Endodermal cell (in vitro differentiated cells): ENCODE data around the gene NR4A3. TPM values are rescaled to one million over a fixed set of nuclear protein-coding genes. Genes with fewer than 3 reads are reported as not detected.

Source experiments
- DNase-seq: peaks from one replicate; pipeline ENCODE4 v3.0.0-alpha.2; 2017
- H3K27ac ChIP-seq: 2 replicates; pipeline ENCODE4 v1.5.1; 2013; ENCODE audit warnings: mild to moderate bottlenecking, low read depth, low read length, moderate library complexity
- H3K27me3 ChIP-seq: 2 replicates; pipeline ENCODE4 v1.6.1; 2013; ENCODE audit warnings: mild to moderate bottlenecking, low read length, moderate library complexity; ENCODE audit not compliant: insufficient read depth, control insufficient read depth, poor library complexity, severe bottlenecking
- H3K36me3 ChIP-seq: 2 replicates; pipeline ENCODE4 v1.7.0; 2013; ENCODE audit warnings: mild to moderate bottlenecking, low read length, moderate library complexity; ENCODE audit not compliant: control insufficient read depth, insufficient read depth
- H3K4me1 ChIP-seq: one replicate; pipeline ENCODE4 v1.7.0; 2013; ENCODE audit warnings: low read length; ENCODE audit not compliant: control insufficient read depth, insufficient read depth
- H3K4me3 ChIP-seq: 2 replicates; pipeline ENCODE4 v1.5.1; 2013; ENCODE audit warnings: mild to moderate bottlenecking, low read length, moderate library complexity
- H3K9ac ChIP-seq: 2 replicates; pipeline ENCODE4 v1.6.1; 2013; ENCODE audit warnings: mild to moderate bottlenecking, low read length, moderate library complexity; ENCODE audit not compliant: poor library complexity, severe bottlenecking; ENCODE audit errors: extremely low read depth
- H3K9me3 ChIP-seq: 2 replicates; pipeline ENCODE4 v1.6.1; 2013; ENCODE audit warnings: mild to moderate bottlenecking, low read length, moderate library complexity; ENCODE audit not compliant: control insufficient read depth
- H3K27ac Mint-ChIP-seq: 2 replicates; pipeline ENCODE4 v1.8.0; 2020; ENCODE audit warnings: mixed read lengths
- H3K27me3 Mint-ChIP-seq: 2 replicates; pipeline ENCODE4 v1.8.0; 2021; ENCODE audit warnings: mild to moderate bottlenecking, mixed read lengths; ENCODE audit not compliant: insufficient read depth
- H3K36me3 Mint-ChIP-seq: 2 replicates; pipeline ENCODE4 v1.8.0; 2020; ENCODE audit warnings: low read depth, mixed read lengths
- H3K4me1 Mint-ChIP-seq: 2 replicates; pipeline ENCODE4 v1.8.0; 2020; ENCODE audit warnings: mixed read lengths
- H3K4me3 Mint-ChIP-seq: 2 replicates; pipeline ENCODE4 v1.8.0; 2020; ENCODE audit warnings: mild to moderate bottlenecking, moderate library complexity, mixed read lengths
- H3K9me3 Mint-ChIP-seq: 2 replicates; pipeline ENCODE4 v1.8.0; 2020; ENCODE audit warnings: mild to moderate bottlenecking, mixed read lengths
- WGBS, 2 experiments: methylation state at CpG; one replicate each; pipeline versions ENCODE4 v1.1.5 to v1.1.7; 2013; ENCODE audit warnings: missing lambda C conversion rate in 2 of 2, mixed read lengths in 1 of 2; ENCODE audit not compliant: insufficient coverage in 1 of 2, insufficient read length in 1 of 2; 5-methylcytosine and 5-hydroxymethylcytosine counted together
- total RNA-seq, 2 donors: library from RNA; stranded (reverse); fragmentation: NEBNext Ultra II Directional in 1 of 2; extraction: Animal tissue kit (Norgen Biotek cat#: 25700) in 1 of 2; gene quantifications; 2 replicates in 1 of 2; 3 replicates in 1 of 2; pipeline ENCODE4 v1.2.1, GENCODE V29; 2021
- TF ChIP-seq, protein P1 (sequence below): fragments of 200-600 bp; sonication (generic); conservative IDR thresholded peaks from 2 replicates; pipeline ENCODE4 v1.5.0; 2021; ENCODE audit warnings: antibody characterized with exemption, mild to moderate bottlenecking

The NR4A3 gene
- total RNA-seq, 2 donors from 2014 or later: 0.37 to 0.75 TPM

DNA sequence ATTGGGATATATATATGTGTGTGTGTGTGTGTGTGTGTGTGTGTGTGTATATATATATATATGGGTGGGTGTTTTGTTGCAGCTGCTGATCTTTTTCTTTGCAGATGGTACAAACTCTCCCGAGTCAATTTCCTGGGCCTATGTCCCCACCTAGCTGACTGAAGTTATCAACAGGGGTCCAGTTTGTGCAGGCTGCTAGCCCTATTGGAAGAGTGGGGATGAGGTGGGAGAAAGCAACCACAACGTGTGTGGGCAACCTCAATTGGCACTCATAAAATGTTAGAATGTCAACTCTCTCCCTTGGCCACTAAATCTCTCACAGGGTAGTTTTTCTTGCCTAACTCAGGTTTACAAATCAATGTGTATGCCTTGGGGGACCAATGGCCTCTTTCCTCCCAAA lies 5.6 kb downstream of the NR4A3 start:
- Mint-ChIP-seq H3K4me1 (peaks cover 26% of the 10 kb centered on the region), H3K4me3 (no peak overlapping the region), H3K27ac (no peak overlapping the region), H3K27me3 (peaks cover 91% of the 10 kb centered on the region), H3K9me3 (no peaks in the 10 kb centered on the region), H3K36me3 (no peaks in the 10 kb centered on the region)
- peaks cover 99% of the 10 kb centered on the region for H3K27me3 ChIP-seq
- no peak overlapping the region for H3K4me3 ChIP-seq
- 71 to 82% methylated on average over 1 to 2 of the region's 2 CpGs for WGBS, 2 experiments
- no peaks in the 10 kb centered on the region for H3K9me3 ChIP-seq
- H3K27ac ChIP-seq: no peak overlapping the region
- peaks cover 7% of the 10 kb centered on the region for H3K4me1 ChIP-seq
- TF ChIP-seq, protein P1, sequence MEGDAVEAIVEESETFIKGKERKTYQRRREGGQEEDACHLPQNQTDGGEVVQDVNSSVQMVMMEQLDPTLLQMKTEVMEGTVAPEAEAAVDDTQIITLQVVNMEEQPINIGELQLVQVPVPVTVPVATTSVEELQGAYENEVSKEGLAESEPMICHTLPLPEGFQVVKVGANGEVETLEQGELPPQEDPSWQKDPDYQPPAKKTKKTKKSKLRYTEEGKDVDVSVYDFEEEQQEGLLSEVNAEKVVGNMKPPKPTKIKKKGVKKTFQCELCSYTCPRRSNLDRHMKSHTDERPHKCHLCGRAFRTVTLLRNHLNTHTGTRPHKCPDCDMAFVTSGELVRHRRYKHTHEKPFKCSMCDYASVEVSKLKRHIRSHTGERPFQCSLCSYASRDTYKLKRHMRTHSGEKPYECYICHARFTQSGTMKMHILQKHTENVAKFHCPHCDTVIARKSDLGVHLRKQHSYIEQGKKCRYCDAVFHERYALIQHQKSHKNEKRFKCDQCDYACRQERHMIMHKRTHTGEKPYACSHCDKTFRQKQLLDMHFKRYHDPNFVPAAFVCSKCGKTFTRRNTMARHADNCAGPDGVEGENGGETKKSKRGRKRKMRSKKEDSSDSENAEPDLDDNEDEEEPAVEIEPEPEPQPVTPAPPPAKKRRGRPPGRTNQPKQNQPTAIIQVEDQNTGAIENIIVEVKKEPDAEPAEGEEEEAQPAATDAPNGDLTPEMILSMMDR: no peak
- no peak overlapping the region for H3K9ac ChIP-seq
- H3K36me3 ChIP-seq: no peaks in the 10 kb centered on the region
- no peak for DNase-seq

DNA sequence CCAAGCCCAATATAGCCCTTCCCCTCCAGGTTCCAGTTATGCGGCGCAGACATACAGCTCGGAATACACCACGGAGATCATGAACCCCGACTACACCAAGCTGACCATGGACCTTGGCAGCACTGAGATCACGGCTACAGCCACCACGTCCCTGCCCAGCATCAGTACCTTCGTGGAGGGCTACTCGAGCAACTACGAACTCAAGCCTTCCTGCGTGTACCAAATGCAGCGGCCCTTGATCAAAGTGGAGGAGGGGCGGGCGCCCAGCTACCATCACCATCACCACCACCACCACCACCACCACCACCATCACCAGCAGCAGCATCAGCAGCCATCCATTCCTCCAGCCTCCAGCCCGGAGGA lies 6.3 kb downstream of the NR4A3 start:
- H3K9me3 Mint-ChIP-seq: no peaks in the 10 kb centered on the region
- Histone ChIP-seq H3K9me3 (no peaks in the 10 kb centered on the region), H3K36me3 (no peaks in the 10 kb centered on the region), H3K4me3 (no peak overlapping the region), H3K4me1 (peaks cover 7% of the 10 kb centered on the region), H3K27ac (no peak overlapping the region), H3K27me3 (peaks cover 92% of the 10 kb centered on the region), H3K9ac (no peak overlapping the region)
- peak overlapping the region; percentile 30 for H3K4me3 Mint-ChIP-seq
- H3K27me3 Mint-ChIP-seq: peaks cover 87% of the 10 kb centered on the region
- H3K36me3 Mint-ChIP-seq: no peaks in the 10 kb centered on the region
- H3K4me1 Mint-ChIP-seq: peaks cover 19% of the 10 kb centered on the region
- 79 to 82% methylated on average over 8 to 15 of the region's 15 CpGs for WGBS, 2 experiments
- no peak for DNase-seq
- no peak overlapping the region for H3K27ac Mint-ChIP-seq
- TF ChIP-seq, protein P1: no peak

DNA sequence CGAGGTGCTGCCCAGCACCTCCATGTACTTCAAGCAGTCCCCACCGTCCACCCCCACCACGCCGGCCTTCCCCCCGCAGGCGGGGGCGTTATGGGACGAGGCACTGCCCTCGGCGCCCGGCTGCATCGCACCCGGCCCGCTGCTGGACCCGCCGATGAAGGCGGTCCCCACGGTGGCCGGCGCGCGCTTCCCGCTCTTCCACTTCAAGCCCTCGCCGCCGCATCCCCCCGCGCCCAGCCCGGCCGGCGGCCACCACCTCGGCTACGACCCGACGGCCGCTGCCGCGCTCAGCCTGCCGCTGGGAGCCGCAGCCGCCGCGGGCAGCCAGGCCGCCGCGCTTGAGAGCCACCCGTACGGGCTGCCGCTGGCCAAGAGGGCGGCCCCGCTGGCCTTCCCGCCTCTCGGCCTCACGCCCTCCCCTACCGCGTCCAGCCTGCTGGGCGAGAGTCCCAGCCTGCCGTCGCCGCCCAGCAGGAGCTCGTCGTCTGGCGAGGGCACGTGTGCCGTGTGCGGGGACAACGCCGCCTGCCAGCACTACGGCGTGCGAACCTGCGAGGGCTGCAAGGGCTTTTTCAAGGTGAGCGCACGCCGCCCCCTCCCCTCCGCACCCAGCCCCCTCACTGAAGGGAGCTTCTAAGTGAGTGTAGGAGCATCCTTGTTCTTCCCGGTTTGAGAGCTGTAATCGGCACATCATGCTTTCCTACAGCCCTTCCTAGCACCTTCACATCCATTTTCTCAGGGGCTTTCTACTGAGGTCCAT lies 6.9 kb downstream of the NR4A3 start:
- no peaks in the 10 kb centered on the region for H3K36me3 Mint-ChIP-seq
- TF ChIP-seq, protein P1: peak; percentile 12
- H3K4me3 Mint-ChIP-seq: peak overlapping the region; percentile 38
- no peaks in the 10 kb centered on the region for H3K9me3 Mint-ChIP-seq
- peaks cover 17% of the 10 kb centered on the region for H3K4me1 Mint-ChIP-seq
- peaks cover 84% of the 10 kb centered on the region for H3K27me3 Mint-ChIP-seq
- Histone ChIP-seq H3K4me3 (no peak overlapping the region), H3K9me3 (no peaks in the 10 kb centered on the region), H3K27me3 (peaks cover 87% of the 10 kb centered on the region), H3K27ac (no peak overlapping the region), H3K36me3 (no peaks in the 10 kb centered on the region), H3K4me1 (peaks cover 7% of the 10 kb centered on the region), H3K9ac (no peak overlapping the region)
- DNase-seq: peak; percentile 81
- WGBS, 2 experiments: 23 to 30% methylated on average over 13 to 78 of the region's 78 CpGs
- no peak overlapping the region for H3K27ac Mint-ChIP-seq
